NCI-H2107 (cell line): ENCODE measurements around the gene SLC38A8.

Experiments used
- DNase-seq: peaks from one replicate; lab custom pipeline; 2025; lab: John Stamatoyannopoulos, UW

Gene SLC38A8

DNA sequence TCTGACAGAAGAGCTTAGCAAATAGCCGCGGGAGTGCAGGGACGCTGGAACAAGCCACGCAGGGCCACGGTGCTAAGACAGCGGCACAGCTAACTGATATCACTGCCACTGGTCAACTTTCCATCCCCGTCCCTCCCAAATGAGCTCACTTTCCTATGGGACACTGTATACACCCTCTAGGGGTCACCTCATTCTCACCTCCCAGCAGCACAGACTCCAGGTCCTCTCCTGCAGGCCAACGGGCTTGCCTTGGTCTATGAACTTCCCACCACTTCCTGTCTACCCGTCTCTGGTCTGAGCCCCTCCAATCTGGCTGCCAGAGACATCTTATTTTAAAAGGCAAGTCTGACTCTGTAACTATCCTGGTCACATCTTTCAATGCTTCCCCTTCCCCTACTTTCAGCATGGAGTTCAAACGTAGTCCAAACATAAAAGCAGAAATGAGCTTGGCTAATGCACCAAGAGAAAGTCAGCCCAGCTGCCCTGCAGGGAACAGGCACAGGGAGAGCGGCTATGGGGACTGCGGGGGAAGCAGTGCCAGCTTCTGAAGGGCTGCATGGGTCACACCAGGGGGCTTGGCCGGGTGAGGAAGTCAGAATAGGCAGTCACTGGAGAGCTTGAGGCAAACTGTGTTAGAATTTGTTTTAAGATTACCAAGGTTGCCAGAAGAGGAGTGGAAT, 26.3 kb upstream of the SLC38A8 start:
- DNase-seq = no peak

DNA sequence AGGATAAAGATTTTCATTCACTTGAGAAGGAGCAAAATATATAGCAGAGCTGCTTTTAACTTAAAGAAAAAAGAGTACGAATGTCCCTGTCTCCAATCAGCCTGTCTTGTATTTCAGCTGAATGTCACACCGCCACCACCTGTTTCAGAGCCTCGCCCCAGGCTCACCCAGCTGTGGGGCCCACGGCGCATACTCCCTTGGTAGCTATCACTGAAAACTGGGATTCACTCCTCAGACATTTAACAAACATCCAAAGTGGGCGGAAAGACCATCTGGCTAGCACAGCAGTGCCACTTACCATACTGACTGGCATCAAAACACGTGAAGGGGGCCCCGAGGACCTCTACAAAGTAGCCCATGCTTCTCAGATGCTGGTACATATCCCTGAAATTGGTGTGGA, 25.4 kb upstream of the SLC38A8 start:
- no peak for DNase-seq

GRCh38 chr16:84067640-84068039, 25.0 kb upstream of the SLC38A8 start:
- no peak for DNase-seq

GRCh38 chr16:84065536-84066132, 23.0 kb upstream of the SLC38A8 start:
- DNase-seq = peak; percentile 49

GRCh38 chr16:84063980-84064379, 21.4 kb upstream of the SLC38A8 start:
- DNase-seq = no peak

- DNase-seq = peak; percentile 54
These were observed 20.4 kb upstream of the SLC38A8 start for GRCh38 chr16:84062734-84063640.

- no peak for DNase-seq
These were observed 18.7 kb upstream of the SLC38A8 start for GRCh38 chr16:84061236-84061819.

DNA sequence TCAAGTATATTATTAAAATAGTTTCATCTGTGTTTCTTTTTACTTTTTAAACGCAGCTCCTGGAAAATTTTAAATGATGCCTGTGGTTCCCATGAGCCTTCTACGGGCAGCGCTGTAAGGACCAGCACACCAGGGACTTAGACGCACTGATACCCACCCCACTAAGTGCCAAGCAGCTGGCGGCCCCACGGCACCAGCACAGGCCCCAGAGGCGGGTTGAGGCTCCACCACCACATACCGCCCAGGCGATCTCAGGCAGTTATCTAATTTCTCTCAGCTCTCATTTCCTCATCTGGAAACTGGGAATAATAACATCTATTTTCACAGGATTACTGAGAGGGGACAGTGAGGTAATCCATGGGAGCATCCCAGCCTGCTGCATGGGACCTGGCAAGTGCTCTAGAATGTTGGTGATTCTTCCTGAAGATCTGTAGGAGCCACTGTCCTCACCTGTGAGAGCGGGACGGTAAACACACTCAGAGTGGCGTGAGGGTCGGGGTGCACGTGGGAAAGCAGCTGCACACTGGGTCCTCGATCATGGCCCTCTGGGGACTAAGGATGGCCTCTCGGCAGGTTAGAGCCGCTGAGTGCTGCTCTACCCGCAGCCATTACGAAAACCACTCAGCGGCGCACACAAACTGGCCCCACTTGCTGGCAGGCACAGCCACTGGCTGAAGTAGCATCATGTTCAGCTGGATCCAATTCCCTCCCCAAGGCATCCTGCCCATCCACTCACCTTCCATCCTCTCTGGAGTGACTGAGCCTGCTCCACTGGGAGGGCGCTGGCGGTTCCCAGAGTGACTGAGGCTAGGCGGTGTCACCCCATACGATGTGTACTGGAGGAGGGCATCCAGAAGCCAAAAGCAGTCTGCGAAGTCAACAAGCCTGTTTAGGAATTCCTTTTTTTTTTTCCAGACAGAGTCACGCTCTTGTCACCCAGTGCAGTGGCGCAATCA, 17.6 kb upstream of the SLC38A8 start:
- DNase-seq = peak; percentile 63

DNA sequence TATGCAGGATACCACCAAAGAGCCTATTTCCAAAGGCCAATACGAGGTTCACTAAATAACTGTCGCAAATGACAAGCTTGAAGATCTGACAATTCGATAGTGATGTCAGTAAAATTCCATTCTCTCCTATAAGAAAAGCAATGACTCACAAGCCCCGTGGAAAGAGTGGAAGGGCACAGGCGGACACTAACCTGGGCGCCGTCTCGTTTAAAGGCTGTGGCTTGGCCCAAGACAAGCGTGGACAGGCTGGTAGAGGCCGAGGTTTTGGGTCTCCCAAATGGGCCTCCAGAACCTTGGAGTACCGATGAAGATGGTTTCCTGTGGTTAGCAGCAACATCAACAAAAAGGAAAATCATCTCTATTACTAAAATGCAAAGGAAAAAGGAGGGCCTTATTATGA, 16.5 kb upstream of the SLC38A8 start:
- no peak for DNase-seq

DNA sequence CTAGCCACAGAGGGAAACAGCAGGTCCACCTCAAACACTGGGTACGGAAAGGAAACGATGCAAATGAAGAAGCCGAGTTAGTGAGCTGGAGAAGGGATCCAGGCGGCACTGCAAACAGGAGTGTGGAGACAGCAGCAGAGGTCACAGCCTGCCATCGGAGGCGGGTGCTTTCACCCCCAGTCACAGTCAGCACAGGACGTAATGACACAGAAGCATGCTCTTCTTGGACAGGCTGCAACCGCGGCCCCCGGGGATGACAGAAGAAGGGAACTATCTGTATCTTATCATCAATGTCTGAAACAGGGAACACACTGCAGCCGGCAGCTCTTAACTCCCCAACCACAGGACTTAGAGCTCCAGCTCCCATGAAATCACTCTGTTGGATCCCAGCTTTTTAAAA, 16.1 kb upstream of the SLC38A8 start:
- no peak for DNase-seq

DNA sequence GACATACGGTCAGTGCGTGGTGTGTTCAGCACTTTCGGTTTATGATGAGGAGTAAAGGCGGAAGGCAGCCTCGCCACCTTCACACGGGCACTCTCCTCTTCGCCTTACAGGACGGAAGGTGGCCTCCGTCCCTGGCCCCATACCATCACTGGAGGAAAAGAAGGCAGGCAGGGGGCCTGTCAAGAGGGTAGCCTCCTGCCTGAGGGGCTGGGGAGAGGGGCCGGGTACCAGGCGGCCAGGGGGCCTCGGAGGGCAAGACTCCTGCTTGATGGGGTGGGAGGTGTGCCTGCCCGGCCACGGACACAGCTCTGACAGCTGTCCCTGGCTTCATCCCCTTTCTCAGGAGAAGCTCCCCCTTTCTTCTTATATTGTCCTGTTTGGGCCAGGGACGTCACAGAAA, 15.6 kb upstream of the SLC38A8 start:
- no peak for DNase-seq

GRCh38 chr16:84056933-84057332, 14.3 kb upstream of the SLC38A8 start:
- DNase-seq = no peak

DNA sequence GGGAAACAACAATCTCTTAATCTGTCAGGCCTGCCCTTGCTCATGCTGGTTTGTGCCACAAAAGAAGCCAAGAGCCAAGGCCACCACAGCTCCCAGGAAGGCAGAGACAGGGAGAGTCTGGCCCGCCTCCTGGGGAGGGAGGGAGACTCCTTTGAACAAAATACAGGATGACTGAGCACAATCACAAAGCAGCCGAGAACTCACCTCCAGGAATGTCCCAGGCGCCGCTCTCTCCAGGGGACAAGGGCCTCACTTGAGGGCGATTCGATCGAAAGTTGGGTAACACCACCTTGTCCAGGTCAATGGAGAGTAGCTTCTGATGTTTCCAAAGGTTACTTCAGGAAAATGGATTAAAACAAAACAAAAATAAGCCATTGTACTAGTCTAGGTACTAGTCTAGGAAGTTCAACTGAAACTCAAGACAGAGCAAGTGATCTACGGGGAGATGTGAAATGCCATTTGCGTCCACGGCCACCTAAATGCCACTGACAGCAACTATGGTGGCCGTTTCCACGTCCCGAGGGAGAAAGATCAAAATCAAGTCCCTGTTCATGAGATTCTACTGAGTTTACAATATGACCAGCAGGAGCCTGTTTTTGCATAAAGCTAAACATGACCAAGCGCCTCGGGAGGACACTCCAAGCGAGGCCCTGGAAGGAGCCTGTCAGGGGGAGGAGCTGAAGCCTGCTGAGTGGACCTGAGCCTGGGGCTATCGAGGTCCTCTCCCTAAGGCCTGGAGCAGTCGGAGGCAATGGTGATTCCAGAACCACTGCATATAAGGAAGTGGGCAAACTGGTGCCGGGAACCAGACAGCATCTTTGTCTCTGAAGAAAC, 13.4 kb upstream of the SLC38A8 start:
- DNase-seq = no peak

- DNase-seq = no peak
These were observed 12.8 kb upstream of the SLC38A8 start for GRCh38 chr16:84055366-84055765.

DNA sequence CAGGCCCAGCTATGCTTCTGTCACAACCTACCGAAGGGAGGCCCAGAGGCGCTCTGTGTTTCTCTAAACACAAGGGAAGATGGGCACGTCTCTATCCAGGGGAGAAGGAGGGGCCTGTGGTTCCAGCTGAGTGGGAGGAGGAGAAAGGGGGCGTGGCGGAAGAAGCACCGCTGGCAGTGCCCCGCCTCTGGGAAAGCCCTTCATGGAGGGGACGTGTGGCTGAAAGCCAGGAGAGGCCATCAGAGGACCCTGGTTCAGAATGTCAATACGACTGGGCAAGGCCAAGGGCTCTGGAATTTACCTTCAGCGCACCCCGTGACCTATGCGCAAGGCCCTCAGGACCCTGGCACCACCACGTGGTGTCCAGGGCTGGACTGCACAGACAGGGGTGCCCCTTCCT, 12.3 kb upstream of the SLC38A8 start:
- no peak for DNase-seq

GRCh38 chr16:84054271-84054670, 11.7 kb upstream of the SLC38A8 start:
- DNase-seq = no peak

DNA sequence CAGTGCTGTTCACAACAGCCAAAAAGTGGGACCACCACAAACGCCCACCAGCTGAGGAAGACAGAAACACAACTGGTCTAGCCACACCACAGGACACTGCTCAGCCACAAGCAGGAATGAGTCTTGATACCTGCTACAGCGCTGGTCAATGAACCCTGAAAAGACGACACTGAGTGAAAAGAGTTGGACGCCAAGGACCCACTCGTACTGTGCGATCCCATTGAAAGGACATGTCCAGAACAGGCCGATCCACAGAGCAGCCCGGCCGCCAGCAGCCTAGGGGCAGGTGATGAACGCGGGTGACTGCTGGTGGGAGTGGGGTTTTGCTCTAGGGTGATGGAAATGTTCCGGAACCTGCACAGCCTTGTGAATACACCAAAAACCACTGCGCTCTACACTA, 10.6 kb upstream of the SLC38A8 start:
- DNase-seq = no peak

DNA sequence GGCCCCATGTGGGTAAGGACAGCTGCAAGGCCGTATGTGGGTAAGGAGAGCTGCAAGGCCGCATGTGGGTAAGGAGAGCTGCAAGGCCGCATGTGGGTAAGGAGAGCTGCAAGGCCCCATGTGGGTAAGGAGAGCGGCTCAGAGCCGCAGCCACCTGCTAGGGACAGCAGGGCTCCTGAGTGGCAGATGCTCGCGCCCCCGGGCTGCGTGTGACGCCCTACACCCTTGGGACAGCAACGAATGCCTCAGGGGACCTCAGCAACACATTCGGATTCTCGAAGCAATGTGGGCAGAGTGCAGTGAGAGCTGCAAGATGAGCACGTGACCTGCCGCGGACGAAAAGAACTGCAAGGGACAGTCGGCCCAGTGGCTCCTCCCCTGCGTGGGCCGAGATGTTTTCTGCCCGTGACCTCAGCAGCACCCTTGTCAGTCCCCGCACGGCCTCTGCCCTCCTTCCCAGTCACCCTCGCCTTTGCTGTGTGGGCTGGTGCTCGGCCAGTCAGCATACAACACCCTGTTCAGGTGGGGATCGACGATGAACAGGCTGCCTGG, 9.6 kb upstream of the SLC38A8 start:
- DNase-seq = peak; percentile 31

- no peak for DNase-seq
These were observed 7.7 kb upstream of the SLC38A8 start for GRCh38 chr16:84050316-84050715.

DNA sequence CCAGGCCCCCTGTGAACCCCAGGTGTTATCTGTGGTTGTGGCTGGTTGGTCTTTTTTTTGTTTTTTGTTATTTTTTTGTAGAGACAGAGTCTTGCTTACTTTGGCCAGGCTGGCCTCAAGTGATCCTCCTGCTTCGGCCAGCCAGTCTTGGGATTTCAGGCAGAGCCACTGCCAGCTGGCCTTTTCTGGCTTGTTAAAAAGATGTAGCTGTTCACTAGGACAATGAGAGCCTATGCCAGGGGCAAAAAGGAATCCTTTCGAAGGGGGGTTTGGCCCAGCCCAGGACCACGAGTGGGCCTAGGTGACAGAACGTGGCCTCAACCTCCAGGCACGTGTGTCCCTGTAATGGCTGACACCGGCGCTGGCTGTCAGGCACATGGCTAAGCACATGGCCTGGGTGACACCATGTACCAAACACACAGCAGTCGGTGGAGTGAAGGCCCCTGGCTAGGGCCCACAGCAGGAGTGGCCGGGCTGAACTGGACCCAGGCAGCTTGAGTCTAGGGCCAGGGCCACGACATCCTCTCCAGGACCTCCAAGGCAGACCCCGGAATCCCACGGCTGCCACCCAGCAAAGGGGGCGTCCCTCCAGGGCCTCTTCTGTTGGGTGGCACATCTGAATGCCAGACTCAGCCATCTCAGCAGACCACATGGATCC, 6.9 kb upstream of the SLC38A8 start:
- no peak for DNase-seq
